Right lobe of liver (tissue), 4 donors: ENCODE measurements around the gene OLFML2B.

Source experiments
- POLR2A ChIP-seq: fragments of 450-650 bp; IDR thresholded peaks from one replicate; pipeline ENCODE4 v1.6.1; 2017; ENCODE audit warnings: antibody characterized with exemption, mild to moderate bottlenecking
- TF ChIP-seq, protein P1 (sequence below), 4 donors: fragments of 200-600 bp in 3 of 4; fragments of 450-650 bp in 1 of 4; IDR thresholded peaks; one replicate each; pipeline versions ENCODE4 v1.5.1 to v1.8.0; 2016 to 2022; ENCODE audit warnings: antibody characterized with exemption in 4 of 4, mild to moderate bottlenecking in 2 of 4
- donor health status: DM: no; HTN: no; CAD: no.
- donor health status: DM: no; HTN: no; CAD: no.
- donor health status: DM: no; HTN: yes; CAD: no.

DNA sequence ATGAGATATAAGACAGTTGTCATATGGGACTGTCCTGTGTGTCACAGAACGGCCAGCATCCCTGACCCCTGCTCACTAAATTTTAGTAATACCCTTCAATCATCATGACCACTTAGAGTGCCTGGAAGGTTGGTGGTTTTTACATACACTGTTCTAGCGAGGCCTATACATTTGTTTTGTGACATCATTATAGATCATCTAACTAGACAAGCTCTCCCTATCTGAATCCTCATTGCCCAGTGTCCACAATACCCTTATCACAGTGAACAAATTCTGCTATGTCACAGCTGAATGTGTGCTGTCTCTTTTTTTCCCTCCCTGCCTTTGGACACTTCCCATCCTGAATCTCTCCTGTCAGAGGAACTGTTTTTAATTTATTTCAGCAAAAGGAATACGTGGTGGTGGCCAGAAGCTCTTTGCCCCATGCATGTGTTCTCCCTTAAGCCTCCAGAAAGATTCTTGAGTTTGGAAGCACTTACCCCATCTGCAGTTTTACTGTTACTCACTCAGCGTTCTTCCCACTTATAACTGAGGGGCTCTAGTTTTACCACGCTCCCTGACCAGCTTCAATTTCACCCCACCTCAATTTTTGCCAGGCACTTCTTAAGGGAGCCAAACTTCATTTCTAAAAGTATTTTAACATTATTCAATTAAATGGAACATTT is 70.3 kb downstream of the OLFML2B start:
- no peak for TF ChIP-seq POLR2A
- TF ChIP-seq, protein P1, sequence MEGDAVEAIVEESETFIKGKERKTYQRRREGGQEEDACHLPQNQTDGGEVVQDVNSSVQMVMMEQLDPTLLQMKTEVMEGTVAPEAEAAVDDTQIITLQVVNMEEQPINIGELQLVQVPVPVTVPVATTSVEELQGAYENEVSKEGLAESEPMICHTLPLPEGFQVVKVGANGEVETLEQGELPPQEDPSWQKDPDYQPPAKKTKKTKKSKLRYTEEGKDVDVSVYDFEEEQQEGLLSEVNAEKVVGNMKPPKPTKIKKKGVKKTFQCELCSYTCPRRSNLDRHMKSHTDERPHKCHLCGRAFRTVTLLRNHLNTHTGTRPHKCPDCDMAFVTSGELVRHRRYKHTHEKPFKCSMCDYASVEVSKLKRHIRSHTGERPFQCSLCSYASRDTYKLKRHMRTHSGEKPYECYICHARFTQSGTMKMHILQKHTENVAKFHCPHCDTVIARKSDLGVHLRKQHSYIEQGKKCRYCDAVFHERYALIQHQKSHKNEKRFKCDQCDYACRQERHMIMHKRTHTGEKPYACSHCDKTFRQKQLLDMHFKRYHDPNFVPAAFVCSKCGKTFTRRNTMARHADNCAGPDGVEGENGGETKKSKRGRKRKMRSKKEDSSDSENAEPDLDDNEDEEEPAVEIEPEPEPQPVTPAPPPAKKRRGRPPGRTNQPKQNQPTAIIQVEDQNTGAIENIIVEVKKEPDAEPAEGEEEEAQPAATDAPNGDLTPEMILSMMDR (IDR thresholded peaks at IDR 0.05), result no peak
